ENCODE data around the gene LAMA3.

LAMA3 gene

GRCh38 chr18:23852236-23853045 is 163.2 kb downstream of the LAMA3 start:
- no peaks in the 10 kb centered on the region for H3K9me3 ChIP-seq (ENCODE audit: control insufficient read depth, low read length)
- H3K27ac ChIP-seq (ENCODE audit: low read length, poor library complexity, severe bottlenecking): no peak overlapping the region
- H2BK5ac ChIP-seq (ENCODE audit: low read depth, low read length, poor library complexity, severe bottlenecking): no peak overlapping the region
- H2BK15ac ChIP-seq (ENCODE audit: low read depth, poor library complexity, severe bottlenecking): no peak overlapping the region
- H3K4me1 ChIP-seq (ENCODE audit: control insufficient read depth, insufficient read depth, low read depth, low read length): peaks cover 8% of the 10 kb centered on the region
- no peak overlapping the region for H3K4ac ChIP-seq (ENCODE audit: low read depth in 1 of 2, low read length in 2 of 2)
- no peak overlapping the region for H3K14ac ChIP-seq (ENCODE audit: low read length in 2 of 2)
- H3K4me3 ChIP-seq (ENCODE audit: insufficient read depth in 1 of 2, low read depth in 1 of 2, low read length in 2 of 2): no peak overlapping the region
- no peak overlapping the region for H2AFZ ChIP-seq (ENCODE audit: low read depth, low read length)
- H3K27me3 ChIP-seq (ENCODE audit: control insufficient read depth in 1 of 2, insufficient read depth in 1 of 2, low read length in 2 of 2): no peaks in the 10 kb centered on the region
- no peak overlapping the region for H4K8ac ChIP-seq (ENCODE audit: low read length)
- WGBS: 87% methylated on average over 4 of the region's 4 CpGs
- H2BK12ac ChIP-seq (ENCODE audit: low read length in 2 of 2): no peak overlapping the region
- H3K79me1 ChIP-seq (replicated peaks; ENCODE audit: low read length, poor library complexity, severe bottlenecking): no peaks in the 10 kb centered on the region
- H3K9ac ChIP-seq (ENCODE audit: low read length): no peak overlapping the region
- H3K18ac ChIP-seq (ENCODE audit: low read depth in 1 of 2, low read length in 2 of 2): no peak overlapping the region
- H3K36me3 ChIP-seq (ENCODE audit: control insufficient read depth in 1 of 2, insufficient read depth in 2 of 2, low read depth in 1 of 2, low read length in 2 of 2): peaks cover 2 to 56% of the 10 kb centered on the region in 2 experiments
- DNase-seq: no peak
- H2AK5ac ChIP-seq (ENCODE audit: low read length, severe bottlenecking): no peak overlapping the region
- H4K91ac ChIP-seq (ENCODE audit: low read length): no peak overlapping the region
- H2BK120ac ChIP-seq (ENCODE audit: low read depth, low read length): no peak overlapping the region
- no peak overlapping the region for H3K23ac ChIP-seq (ENCODE audit: low read length in 2 of 2)
- no peak overlapping the region for H3K4me2 ChIP-seq (ENCODE audit: low read length, poor library complexity, severe bottlenecking)

DNA sequence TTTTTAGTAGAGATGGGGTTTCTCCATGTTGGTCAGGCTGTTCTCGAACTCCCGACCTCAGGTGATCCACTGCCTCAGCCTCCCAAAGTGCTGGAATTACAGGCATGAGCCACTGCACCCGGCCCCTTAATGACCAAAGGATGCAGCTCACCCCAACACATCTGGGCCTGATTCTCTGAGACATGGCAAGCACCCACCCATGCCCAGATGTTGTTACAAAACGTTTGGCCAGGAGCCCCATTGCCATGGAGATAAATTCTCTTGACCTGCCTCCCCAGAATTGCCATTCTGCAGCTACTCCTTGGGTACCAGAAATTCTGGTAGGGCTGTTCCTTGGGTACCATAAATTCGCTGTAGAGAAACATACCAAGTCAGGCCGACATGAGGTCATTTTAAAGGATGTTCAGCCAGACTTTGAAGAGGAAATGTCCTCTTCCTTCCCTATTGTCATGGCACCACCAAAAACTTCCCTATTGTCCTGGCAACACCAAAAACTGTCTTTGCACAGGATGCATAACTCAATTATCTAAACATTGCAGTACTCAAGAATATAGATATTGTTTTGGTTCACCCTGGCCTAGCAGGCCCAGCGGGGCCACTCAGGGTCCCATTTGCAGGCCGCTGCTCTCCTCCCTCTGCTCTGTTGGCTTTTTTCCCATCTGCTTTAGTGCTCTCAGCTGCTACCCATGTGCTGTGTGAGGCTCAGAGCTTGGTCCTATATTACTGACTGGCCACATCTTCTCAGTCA is 164.4 kb downstream of the LAMA3 start:
- Histone ChIP-seq H2BK12ac (ENCODE audit: low read length in 2 of 2) (no peak overlapping the region), H3K4me2 (ENCODE audit: low read length, poor library complexity, severe bottlenecking) (no peak overlapping the region), H3K79me1 (replicated peaks; ENCODE audit: low read length, poor library complexity, severe bottlenecking) (no peaks in the 10 kb centered on the region), H3K27ac (ENCODE audit: low read length, poor library complexity, severe bottlenecking) (no peak overlapping the region), H3K9ac (ENCODE audit: low read length) (no peak overlapping the region), H3K4ac (ENCODE audit: low read depth in 1 of 2, low read length in 2 of 2) (no peak overlapping the region), H3K14ac (ENCODE audit: low read length in 2 of 2) (no peak overlapping the region), H3K9me3 (ENCODE audit: control insufficient read depth, low read length) (no peaks in the 10 kb centered on the region), H3K36me3 (ENCODE audit: control insufficient read depth in 1 of 2, insufficient read depth in 2 of 2, low read depth in 1 of 2, low read length in 2 of 2) (peaks cover 0 to 56% of the 10 kb centered on the region in 2 experiments), H4K8ac (ENCODE audit: low read length) (no peak overlapping the region), H3K27me3 (ENCODE audit: control insufficient read depth in 1 of 2, insufficient read depth in 1 of 2, low read length in 2 of 2) (no peaks in the 10 kb centered on the region), H3K4me3 (ENCODE audit: insufficient read depth in 1 of 2, low read depth in 1 of 2, low read length in 2 of 2) (no peak overlapping the region), H2AFZ (ENCODE audit: low read depth, low read length) (no peak overlapping the region), H2BK15ac (ENCODE audit: low read depth, poor library complexity, severe bottlenecking) (no peak overlapping the region), H2BK120ac (ENCODE audit: low read depth, low read length) (no peak overlapping the region), H3K18ac (ENCODE audit: low read depth in 1 of 2, low read length in 2 of 2) (no peak overlapping the region), H3K23ac (ENCODE audit: low read length in 2 of 2) (no peak overlapping the region), H3K4me1 (ENCODE audit: control insufficient read depth, insufficient read depth, low read depth, low read length) (peaks cover 11% of the 10 kb centered on the region), H4K91ac (ENCODE audit: low read length) (no peak overlapping the region), H2AK5ac (ENCODE audit: low read length, severe bottlenecking) (no peak overlapping the region), H2BK5ac (ENCODE audit: low read depth, low read length, poor library complexity, severe bottlenecking) (no peak overlapping the region)
- WGBS: 89% methylated on average over 8 of the region's 8 CpGs
- no peak for DNase-seq

GRCh38 chr18:23855721-23856120 is 166.5 kb downstream of the LAMA3 start:
- 78% methylated on average over 1 of the region's 5 CpGs for WGBS
- no peaks in the 10 kb centered on the region for H3K27me3 ChIP-seq (ENCODE audit: control insufficient read depth in 1 of 2, insufficient read depth in 1 of 2, low read length in 2 of 2)
- no peak overlapping the region for H3K9ac ChIP-seq (ENCODE audit: low read length)

GRCh38 chr18:23856466-23857163 is 167.4 kb downstream of the LAMA3 start:
- H3K79me1 ChIP-seq (replicated peaks; ENCODE audit: low read length, poor library complexity, severe bottlenecking): no peaks in the 10 kb centered on the region

More at GRCh38 chr18:23855721-23856120, 166.5 kb downstream of the LAMA3 start:
- Histone ChIP-seq H2BK5ac (ENCODE audit: low read depth, low read length, poor library complexity, severe bottlenecking) (no peak overlapping the region), H2BK15ac (ENCODE audit: low read depth, poor library complexity, severe bottlenecking) (no peak overlapping the region), H3K9me3 (ENCODE audit: control insufficient read depth, low read length) (no peaks in the 10 kb centered on the region), H3K79me1 (replicated peaks; ENCODE audit: low read length, poor library complexity, severe bottlenecking) (no peaks in the 10 kb centered on the region), H3K23ac (ENCODE audit: low read length in 2 of 2) (no peak overlapping the region), H3K4me2 (ENCODE audit: low read length, poor library complexity, severe bottlenecking) (no peak overlapping the region), H3K4me3 (ENCODE audit: insufficient read depth in 1 of 2, low read depth in 1 of 2, low read length in 2 of 2) (no peak overlapping the region), H3K27ac (ENCODE audit: low read length, poor library complexity, severe bottlenecking) (no peak overlapping the region), H2BK12ac (ENCODE audit: low read length in 2 of 2) (no peak overlapping the region), H3K4ac (ENCODE audit: low read depth in 1 of 2, low read length in 2 of 2) (no peak overlapping the region), H2BK120ac (ENCODE audit: low read depth, low read length) (no peak overlapping the region), H3K36me3 (ENCODE audit: control insufficient read depth in 1 of 2, insufficient read depth in 2 of 2, low read depth in 1 of 2, low read length in 2 of 2) (peaks cover 0 to 62% of the 10 kb centered on the region in 2 experiments), H3K14ac (ENCODE audit: low read length in 2 of 2) (no peak overlapping the region), H3K18ac (ENCODE audit: low read depth in 1 of 2, low read length in 2 of 2) (no peak overlapping the region), H2AFZ (ENCODE audit: low read depth, low read length) (no peak overlapping the region), H4K8ac (ENCODE audit: low read length) (no peak overlapping the region), H2AK5ac (ENCODE audit: low read length, severe bottlenecking) (no peak overlapping the region), H3K4me1 (ENCODE audit: control insufficient read depth, insufficient read depth, low read depth, low read length) (peaks cover 11% of the 10 kb centered on the region), H4K91ac (ENCODE audit: low read length) (no peak overlapping the region)
- DNase-seq: no peak

More at GRCh38 chr18:23856466-23857163, 167.4 kb downstream of the LAMA3 start:
- H2BK120ac ChIP-seq (ENCODE audit: low read depth, low read length): no peak overlapping the region
- no peak overlapping the region for H2BK5ac ChIP-seq (ENCODE audit: low read depth, low read length, poor library complexity, severe bottlenecking)
- no peak overlapping the region for H3K4me2 ChIP-seq (ENCODE audit: low read length, poor library complexity, severe bottlenecking)
- peaks cover 0 to 59% of the 10 kb centered on the region in 2 experiments for H3K36me3 ChIP-seq (ENCODE audit: control insufficient read depth in 1 of 2, insufficient read depth in 2 of 2, low read depth in 1 of 2, low read length in 2 of 2)
- H3K4me1 ChIP-seq (ENCODE audit: control insufficient read depth, insufficient read depth, low read depth, low read length): peaks cover 15% of the 10 kb centered on the region
- 71% methylated on average over 5 of the region's 5 CpGs for WGBS
- no peak overlapping the region for H2BK12ac ChIP-seq (ENCODE audit: low read length in 2 of 2)
- no peak overlapping the region for H2BK15ac ChIP-seq (ENCODE audit: low read depth, poor library complexity, severe bottlenecking)
- H3K14ac ChIP-seq (ENCODE audit: low read length in 2 of 2): no peak overlapping the region
- no peak overlapping the region for H3K4me3 ChIP-seq (ENCODE audit: insufficient read depth in 1 of 2, low read depth in 1 of 2, low read length in 2 of 2)
- no peak overlapping the region for H3K4ac ChIP-seq (ENCODE audit: low read depth in 1 of 2, low read length in 2 of 2)
- no peak overlapping the region for H3K27ac ChIP-seq (ENCODE audit: low read length, poor library complexity, severe bottlenecking)
- no peak overlapping the region for H2AFZ ChIP-seq (ENCODE audit: low read depth, low read length)
- no peak overlapping the region for H4K8ac ChIP-seq (ENCODE audit: low read length)
- DNase-seq: no peak
- H4K91ac ChIP-seq (ENCODE audit: low read length): peak overlapping the region; percentile 20
- H3K27me3 ChIP-seq (ENCODE audit: control insufficient read depth in 1 of 2, insufficient read depth in 1 of 2, low read length in 2 of 2): no peaks in the 10 kb centered on the region
- H2AK5ac ChIP-seq (ENCODE audit: low read length, severe bottlenecking): no peak overlapping the region
- H3K23ac ChIP-seq (ENCODE audit: low read length in 2 of 2): no peak overlapping the region
- no peak overlapping the region for H3K18ac ChIP-seq (ENCODE audit: low read depth in 1 of 2, low read length in 2 of 2)
- no peak overlapping the region for H3K9ac ChIP-seq (ENCODE audit: low read length)
- no peaks in the 10 kb centered on the region for H3K9me3 ChIP-seq (ENCODE audit: control insufficient read depth, low read length)
